Measurements from ENCODE around the gene MRPL36. TPM values are rescaled to one million over a fixed set of nuclear protein-coding genes. Genes with fewer than 3 reads are reported as not detected.

MRPL36 gene
- total and polyA plus RNA-seq, 2 donors (not counting 1 experiment from before 2014, with no cell fraction given) = 47.9 to 54.8 TPM

DNA sequence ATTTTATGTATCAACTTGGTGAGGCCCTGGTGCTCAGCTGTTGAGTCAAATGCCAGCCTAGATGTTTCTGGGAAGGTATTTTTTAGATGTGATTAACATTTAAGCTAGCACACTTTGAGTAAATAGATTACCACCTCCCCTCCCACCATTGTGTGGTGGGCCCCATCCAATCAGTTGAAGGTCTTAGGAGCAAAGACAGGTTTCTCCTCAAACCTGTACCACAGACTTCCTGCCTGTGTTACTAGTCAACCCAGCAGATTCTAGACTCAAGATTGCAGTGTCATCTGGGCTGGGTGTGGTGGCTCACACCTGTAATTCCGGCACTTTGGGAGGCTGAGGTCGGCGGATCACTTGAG is 33.8 kb downstream of the MRPL36 start:
- Histone ChIP-seq H3K36me3 (ENCODE audit: control insufficient read depth, insufficient read depth, low read length) (no peaks in the 10 kb centered on the region), H3K27ac (ENCODE audit: insufficient read depth, low read length) (no peak overlapping the region), H3K27me3 (ENCODE audit: control insufficient read depth, insufficient read depth, low read length) (no peaks in the 10 kb centered on the region), H3K9me3 (ENCODE audit: control insufficient read depth, insufficient read depth, low read depth, low read length) (no peaks in the 10 kb centered on the region), H3K79me2 (ENCODE audit: control insufficient read depth, insufficient read depth, low read length) (no peaks in the 10 kb centered on the region), H3K4me1 (ENCODE audit: control insufficient read depth, extremely low read depth, insufficient read depth, low read length) (no peaks in the 10 kb centered on the region), H3K9ac (ENCODE audit: insufficient read depth, low read length) (no peak overlapping the region), H3K4me2 (ENCODE audit: extremely low read depth, insufficient read depth, low read length) (no peak overlapping the region), H4K20me1 (ENCODE audit: control insufficient read depth, extremely low read depth, insufficient read depth, low read length) (no peaks in the 10 kb centered on the region), H3K4me3 (replicated peaks in 1 of 4; ENCODE audit: control extremely low read depth in 1 of 4, insufficient read depth in 1 of 4, low read depth in 3 of 4, low read length in 4 of 4) (no peak overlapping the region), H2AFZ (ENCODE audit: low read length) (no peak overlapping the region)
- DNase-seq (ENCODE audit: low read depth in 2 of 2) = no peak
- TF ChIP-seq EZH2 (IDR thresholded peaks at IDR 0.05; ENCODE audit: low read length, missing control alignments) = no peak
- TF ChIP-seq, protein P1, sequence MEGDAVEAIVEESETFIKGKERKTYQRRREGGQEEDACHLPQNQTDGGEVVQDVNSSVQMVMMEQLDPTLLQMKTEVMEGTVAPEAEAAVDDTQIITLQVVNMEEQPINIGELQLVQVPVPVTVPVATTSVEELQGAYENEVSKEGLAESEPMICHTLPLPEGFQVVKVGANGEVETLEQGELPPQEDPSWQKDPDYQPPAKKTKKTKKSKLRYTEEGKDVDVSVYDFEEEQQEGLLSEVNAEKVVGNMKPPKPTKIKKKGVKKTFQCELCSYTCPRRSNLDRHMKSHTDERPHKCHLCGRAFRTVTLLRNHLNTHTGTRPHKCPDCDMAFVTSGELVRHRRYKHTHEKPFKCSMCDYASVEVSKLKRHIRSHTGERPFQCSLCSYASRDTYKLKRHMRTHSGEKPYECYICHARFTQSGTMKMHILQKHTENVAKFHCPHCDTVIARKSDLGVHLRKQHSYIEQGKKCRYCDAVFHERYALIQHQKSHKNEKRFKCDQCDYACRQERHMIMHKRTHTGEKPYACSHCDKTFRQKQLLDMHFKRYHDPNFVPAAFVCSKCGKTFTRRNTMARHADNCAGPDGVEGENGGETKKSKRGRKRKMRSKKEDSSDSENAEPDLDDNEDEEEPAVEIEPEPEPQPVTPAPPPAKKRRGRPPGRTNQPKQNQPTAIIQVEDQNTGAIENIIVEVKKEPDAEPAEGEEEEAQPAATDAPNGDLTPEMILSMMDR (conservative IDR thresholded peaks at IDR 0.05 in 1 of 2, IDR thresholded peaks at IDR 0.05 in 1 of 2; ENCODE audit: low read depth in 1 of 2, low read length in 2 of 2) = no peak

DNA sequence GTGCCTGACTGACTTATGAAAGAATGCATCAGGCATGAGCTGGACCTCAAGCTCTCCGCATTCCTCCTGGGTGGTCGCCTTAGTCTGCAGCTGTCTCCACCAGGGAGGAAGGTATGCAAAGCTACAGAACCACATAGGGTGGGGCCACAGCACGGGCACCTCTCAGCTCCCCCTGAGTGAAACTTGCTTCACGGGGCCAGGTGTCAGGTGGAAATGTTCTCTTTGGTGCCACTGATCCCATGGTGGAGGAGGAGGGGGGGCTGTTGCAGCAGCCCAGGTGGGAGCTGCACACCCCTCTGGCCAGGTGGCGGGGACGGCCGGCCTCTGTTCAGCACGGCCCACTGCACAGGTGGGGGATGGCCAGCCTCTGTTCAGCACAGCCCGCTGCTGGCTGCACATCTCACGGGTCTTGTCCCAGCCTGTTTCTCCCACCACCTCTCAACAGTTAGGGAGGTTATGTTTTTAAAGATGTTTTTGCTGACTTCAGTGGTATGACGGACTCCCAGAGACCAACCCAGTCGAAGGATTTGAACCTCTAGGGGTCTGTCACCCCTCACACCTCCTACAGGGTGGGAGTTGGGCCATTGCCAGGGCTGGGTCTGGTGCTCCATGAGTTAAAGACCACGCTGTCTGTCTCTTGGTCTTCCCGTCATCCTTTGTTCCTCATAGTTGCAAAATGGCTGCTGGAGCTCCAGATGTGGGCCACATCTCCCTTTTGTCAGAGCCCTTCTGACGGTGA is 34.3 kb downstream of the MRPL36 start:
- TF ChIP-seq, protein P1 (conservative IDR thresholded peaks at IDR 0.05 in 1 of 2, IDR thresholded peaks at IDR 0.05 in 1 of 2; ENCODE audit: low read depth in 1 of 2, low read length in 2 of 2) = no peak
- no peak for TF ChIP-seq EZH2 (IDR thresholded peaks at IDR 0.05; ENCODE audit: low read length, missing control alignments)
- Histone ChIP-seq H3K9me3 (ENCODE audit: control insufficient read depth, insufficient read depth, low read depth, low read length) (no peaks in the 10 kb centered on the region), H3K4me3 (replicated peaks in 1 of 4; ENCODE audit: control extremely low read depth in 1 of 4, insufficient read depth in 1 of 4, low read depth in 3 of 4, low read length in 4 of 4) (no peak overlapping the region), H3K79me2 (ENCODE audit: control insufficient read depth, insufficient read depth, low read length) (no peaks in the 10 kb centered on the region), H2AFZ (ENCODE audit: low read length) (no peak overlapping the region), H3K27me3 (ENCODE audit: control insufficient read depth, insufficient read depth, low read length) (no peaks in the 10 kb centered on the region), H3K4me1 (ENCODE audit: control insufficient read depth, extremely low read depth, insufficient read depth, low read length) (no peaks in the 10 kb centered on the region), H3K9ac (ENCODE audit: insufficient read depth, low read length) (no peak overlapping the region), H3K36me3 (ENCODE audit: control insufficient read depth, insufficient read depth, low read length) (no peaks in the 10 kb centered on the region), H3K4me2 (ENCODE audit: extremely low read depth, insufficient read depth, low read length) (no peak overlapping the region), H3K27ac (ENCODE audit: insufficient read depth, low read length) (no peak overlapping the region), H4K20me1 (ENCODE audit: control insufficient read depth, extremely low read depth, insufficient read depth, low read length) (no peaks in the 10 kb centered on the region)
- DNase-seq (ENCODE audit: low read depth in 2 of 2) = no peak

DNA sequence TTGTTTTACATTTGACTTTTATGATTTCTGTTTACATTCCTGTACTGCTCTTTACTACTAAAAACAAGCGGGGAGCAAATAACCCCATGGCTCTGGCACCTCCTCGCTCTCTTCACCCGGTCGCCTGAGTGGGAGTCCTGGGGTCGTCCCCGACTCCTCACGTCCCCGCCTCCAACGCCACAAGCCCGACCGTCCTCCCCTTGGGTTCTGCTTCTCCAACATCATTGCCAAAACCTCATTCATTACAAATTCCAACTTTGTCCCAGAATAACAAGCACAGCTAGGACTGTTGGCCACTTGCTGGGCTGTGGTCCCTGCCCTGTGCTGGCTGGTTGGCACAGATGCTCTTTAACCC is 35.1 kb downstream of the MRPL36 start:
- no peak overlapping the region for H3K27ac ChIP-seq (ENCODE audit: insufficient read depth, low read length)
- H4K20me1 ChIP-seq (ENCODE audit: control insufficient read depth, extremely low read depth, insufficient read depth, low read length) = no peaks in the 10 kb centered on the region
- DNase-seq (ENCODE audit: low read depth in 2 of 2) = no peak
- H3K4me3 ChIP-seq (replicated peaks in 1 of 4; ENCODE audit: control extremely low read depth in 1 of 4, insufficient read depth in 1 of 4, low read depth in 3 of 4, low read length in 4 of 4) = no peak overlapping the region
- no peaks in the 10 kb centered on the region for H3K4me1 ChIP-seq (ENCODE audit: control insufficient read depth, extremely low read depth, insufficient read depth, low read length)
- no peaks in the 10 kb centered on the region for H3K36me3 ChIP-seq (ENCODE audit: control insufficient read depth, insufficient read depth, low read length)
- H3K27me3 ChIP-seq (ENCODE audit: control insufficient read depth, insufficient read depth, low read length) = no peaks in the 10 kb centered on the region
- H3K9me3 ChIP-seq (ENCODE audit: control insufficient read depth, insufficient read depth, low read depth, low read length) = no peaks in the 10 kb centered on the region
- no peak overlapping the region for H3K4me2 ChIP-seq (ENCODE audit: extremely low read depth, insufficient read depth, low read length)
- no peak overlapping the region for H2AFZ ChIP-seq (ENCODE audit: low read length)
- TF ChIP-seq, protein P1 (conservative IDR thresholded peaks at IDR 0.05 in 1 of 2, IDR thresholded peaks at IDR 0.05 in 1 of 2; ENCODE audit: low read depth in 1 of 2, low read length in 2 of 2) = no peak
- TF ChIP-seq EZH2 (IDR thresholded peaks at IDR 0.05; ENCODE audit: low read length, missing control alignments) = no peak
- H3K9ac ChIP-seq (ENCODE audit: insufficient read depth, low read length) = no peak overlapping the region
- no peaks in the 10 kb centered on the region for H3K79me2 ChIP-seq (ENCODE audit: control insufficient read depth, insufficient read depth, low read length)
